Upper lobe of left lung (tissue), 6 donors: Measurements from ENCODE around the gene DAD1. TPM values are rescaled to one million over a fixed set of nuclear protein-coding genes. Genes with fewer than 3 reads are reported as not detected.
"Not testable (repeated sequence)": the region's sequence is repeated elsewhere in the genome, so short reads cannot be mapped to it uniquely, and the experiment has no call there.

ENCODE experiments used
- ATAC-seq, 2 donors: fragments of 200-7000 bp; cut with Tn5 transposase; one replicate each; pipeline ENCODE4 v1.9.1; 2022; ENCODE audit warnings: mild to moderate bottlenecking in 2 of 2, moderate library complexity in 2 of 2; ENCODE audit not compliant: low FRiP score in 2 of 2
- DNase-seq, 2 donors: peaks; one replicate each; pipeline ENCODE4 v3.0.0-alpha.2; 2019 to 2020
- H3K27ac ChIP-seq, 4 donors: fragments of 200-600 bp; sonication (generic); one replicate each; pipeline ENCODE4 v1.5.1; 2016 to 2019
- H3K27me3 ChIP-seq, 4 donors: fragments of 200-600 bp; sonication (generic); one replicate each; pipeline ENCODE4 v1.5.1; 2017 to 2019
- H3K36me3 ChIP-seq, 4 donors: fragments of 200-600 bp; sonication (generic); one replicate each; pipeline ENCODE4 v1.5.1; 2016 to 2019
- H3K4me1 ChIP-seq, 4 donors: fragments of 200-600 bp; sonication (generic); one replicate each; pipeline ENCODE4 v1.5.1; 2018 to 2019
- H3K4me3 ChIP-seq, 4 donors: fragments of 200-600 bp; sonication (generic); one replicate each; pipeline ENCODE4 v1.5.1; 2017 to 2019; ENCODE audit warnings: mild to moderate bottlenecking in 2 of 4, moderate library complexity in 1 of 4
- H3K9me3 ChIP-seq, 4 donors: fragments of 200-600 bp; sonication (generic); one replicate each; pipeline ENCODE4 v1.5.1; 2018 to 2019
- EP300 ChIP-seq, 4 donors: sonication (generic); formaldehyde crosslinking; IDR thresholded peaks; one replicate each; pipeline ENCODE4 v1.5.1; 2017; ENCODE audit warnings: antibody characterized with exemption in 4 of 4, control low read depth in 2 of 4
- POLR2A ChIP-seq, 4 donors: fragments of 450-650 bp; IDR thresholded peaks; one replicate each; pipeline ENCODE4 v1.5.1; 2016 to 2017; ENCODE audit warnings: antibody characterized with exemption in 4 of 4, mild to moderate bottlenecking in 2 of 4
- POLR2AphosphoS5 ChIP-seq, 2 donors: sonication (generic); formaldehyde crosslinking; IDR thresholded peaks; one replicate each; pipeline ENCODE4 v1.5.1; 2017; ENCODE audit warnings: antibody characterized with exemption in 2 of 2
- WGBS, 2 donors: methylation state at CpG; one replicate each; pipeline ENCODE4 v1.1.5; 2017 to 2018; 5-methylcytosine and 5-hydroxymethylcytosine counted together
- total RNA-seq, 6 donors: library from RNA; depleted of rRNA in 4 of 6; stranded (reverse); fragments of >200 nt in 4 of 6; gene quantifications; one replicate each; pipeline versions ENCODE4 v1.1.0 to v1.2.1, GENCODE V29; 2016 to 2021
- TF ChIP-seq, protein P1 (sequence below), 6 experiments: fragments of 450-650 bp in 4 of 6; fragments of 200-600 bp in 2 of 6; sonication (generic) in 2 of 6; IDR thresholded peaks; one replicate each; pipeline ENCODE4 v1.5.1; 2016 to 2019; ENCODE audit warnings: antibody characterized with exemption in 6 of 6
- donor health status: DM: no; HTN: no; CAD: no; lungs with moderate emphysema.
- donor health status: DM: no; HTN: yes; CAD: no; lungs with severe emphysema.

Gene DAD1
- total RNA-seq, 6 donors from 2014 or later = 8.4 to 188 (median 134) TPM

DNA sequence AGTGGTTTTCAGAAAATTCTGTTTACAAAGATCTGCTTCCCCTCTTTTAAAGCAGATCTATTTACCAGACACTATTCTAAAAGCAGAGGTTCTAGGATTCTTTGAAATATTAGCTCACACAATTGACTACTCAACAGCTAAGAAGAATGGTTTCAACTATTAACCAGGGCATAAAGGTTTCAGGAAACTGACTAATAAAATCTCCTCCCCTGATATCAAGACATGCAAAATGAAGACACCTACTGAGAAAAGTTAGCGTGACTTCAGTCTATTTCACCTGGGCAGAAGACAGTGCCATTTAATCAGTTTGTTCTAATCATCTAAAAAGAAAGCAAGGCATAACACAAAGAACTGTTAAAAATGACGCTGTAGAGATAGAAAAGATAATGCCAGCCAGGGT lies 22.2 kb downstream of the DAD1 start:
- DNase-seq (no peak), ATAC-seq (no peak)
- WGBS, 2 donors = 85 to 97% methylated on average over 2 of the region's 2 CpGs
- peak overlapping the region in 2 of 4 donors; percentile 33 to 46 for H3K27ac ChIP-seq
- peaks cover 9 to 30% (median 20%) of the 10 kb centered on the region in 4 donors for H3K4me1 ChIP-seq
- TF ChIP-seq EP300 (IDR thresholded peaks at IDR 0.05) (no peak), POLR2A (IDR thresholded peaks at IDR 0.05) (no peak), POLR2AphosphoS5 (IDR thresholded peaks at IDR 0.05) (no peak)
- TF ChIP-seq, protein P1, sequence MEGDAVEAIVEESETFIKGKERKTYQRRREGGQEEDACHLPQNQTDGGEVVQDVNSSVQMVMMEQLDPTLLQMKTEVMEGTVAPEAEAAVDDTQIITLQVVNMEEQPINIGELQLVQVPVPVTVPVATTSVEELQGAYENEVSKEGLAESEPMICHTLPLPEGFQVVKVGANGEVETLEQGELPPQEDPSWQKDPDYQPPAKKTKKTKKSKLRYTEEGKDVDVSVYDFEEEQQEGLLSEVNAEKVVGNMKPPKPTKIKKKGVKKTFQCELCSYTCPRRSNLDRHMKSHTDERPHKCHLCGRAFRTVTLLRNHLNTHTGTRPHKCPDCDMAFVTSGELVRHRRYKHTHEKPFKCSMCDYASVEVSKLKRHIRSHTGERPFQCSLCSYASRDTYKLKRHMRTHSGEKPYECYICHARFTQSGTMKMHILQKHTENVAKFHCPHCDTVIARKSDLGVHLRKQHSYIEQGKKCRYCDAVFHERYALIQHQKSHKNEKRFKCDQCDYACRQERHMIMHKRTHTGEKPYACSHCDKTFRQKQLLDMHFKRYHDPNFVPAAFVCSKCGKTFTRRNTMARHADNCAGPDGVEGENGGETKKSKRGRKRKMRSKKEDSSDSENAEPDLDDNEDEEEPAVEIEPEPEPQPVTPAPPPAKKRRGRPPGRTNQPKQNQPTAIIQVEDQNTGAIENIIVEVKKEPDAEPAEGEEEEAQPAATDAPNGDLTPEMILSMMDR (IDR thresholded peaks at IDR 0.05) = no peak
- H3K36me3 ChIP-seq = peaks cover 8 to 60% (median 15%) of the 10 kb centered on the region in 4 donors
- H3K4me3 ChIP-seq = no peak overlapping the region
- no peaks in the 10 kb centered on the region for H3K27me3 ChIP-seq
- no peaks in the 10 kb centered on the region for H3K9me3 ChIP-seq

DNA sequence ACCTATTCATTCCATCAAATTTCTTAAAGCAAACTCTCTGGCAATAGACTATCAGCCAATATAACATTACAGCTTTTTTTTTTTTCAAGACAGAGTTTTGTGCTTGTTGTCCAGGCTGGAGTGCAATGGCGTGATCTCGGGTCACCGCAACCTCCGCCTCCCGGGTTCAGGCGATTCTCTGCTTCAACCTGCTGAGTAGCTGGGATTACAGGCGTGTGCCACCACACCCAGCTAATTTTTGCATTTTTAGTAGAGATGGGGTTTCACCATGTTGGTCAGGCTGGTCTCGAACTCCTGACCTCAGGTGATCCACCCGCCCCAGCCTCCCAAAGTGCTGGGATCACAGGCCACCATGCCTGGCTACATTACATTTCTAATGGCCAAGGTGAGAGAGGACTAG lies 22.8 kb downstream of the DAD1 start:
- not testable (repeated sequence) for ATAC-seq, DNase-seq, H3K4me3 ChIP-seq, H3K27me3 ChIP-seq, H3K9me3 ChIP-seq
- H3K4me1 ChIP-seq = peaks cover 15 to 35% (median 26%) of the 10 kb centered on the region in 4 donors
- H3K36me3 ChIP-seq = peaks cover 7 to 54% (median 15%) of the 10 kb centered on the region in 4 donors
- H3K27ac ChIP-seq = peak overlapping the region in 2 of 4 donors; percentile 33 to 46
- 84 to 86% methylated on average over 9 of the region's 9 CpGs for WGBS, 2 donors

DNA sequence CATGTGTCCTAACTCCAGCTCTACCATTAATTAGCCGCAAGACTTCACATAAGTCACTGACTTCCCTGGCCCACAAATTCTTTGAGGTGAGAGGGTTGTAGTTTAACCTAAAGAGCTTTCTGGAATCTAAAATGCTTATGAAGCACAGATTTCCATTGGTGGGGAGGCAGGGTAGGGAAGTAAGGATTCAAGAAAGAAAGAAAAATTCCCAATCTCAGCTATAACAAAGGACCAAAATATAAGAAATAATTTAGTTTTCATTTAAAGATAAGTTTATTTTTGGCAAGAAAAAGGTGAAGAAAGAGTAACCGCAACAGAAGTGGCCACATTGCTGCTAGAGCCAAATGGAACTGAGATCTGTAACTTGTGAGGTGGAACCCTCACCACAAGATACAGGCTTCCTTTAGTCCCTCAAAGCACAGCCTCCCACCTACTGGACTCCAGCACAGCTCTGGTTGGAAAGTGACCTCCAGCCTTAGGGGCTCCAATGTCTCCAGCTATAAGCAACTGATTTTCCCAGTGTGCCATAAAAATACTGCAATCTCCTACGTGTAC lies 23.6 kb downstream of the DAD1 start:
- Histone ChIP-seq H3K27me3 (no peaks in the 10 kb centered on the region), H3K36me3 (peaks cover 7 to 51% (median 15%) of the 10 kb centered on the region in 4 donors), H3K4me1 (peaks cover 23 to 38% (median 31%) of the 10 kb centered on the region in 4 donors), H3K9me3 (no peaks in the 10 kb centered on the region), H3K27ac (peak overlapping the region in 1 of 4 donors; percentile 33), H3K4me3 (no peak overlapping the region)
- TF ChIP-seq POLR2A (IDR thresholded peaks at IDR 0.05) (no peak), EP300 (IDR thresholded peaks at IDR 0.05) (no peak), POLR2AphosphoS5 (IDR thresholded peaks at IDR 0.05) (no peak)
- TF ChIP-seq, protein P1 (IDR thresholded peaks at IDR 0.05) = no peak
- DNase-seq (no peak), ATAC-seq (no peak)
- 77 to 85% methylated on average over 3 of the region's 3 CpGs for WGBS, 2 donors

DNA sequence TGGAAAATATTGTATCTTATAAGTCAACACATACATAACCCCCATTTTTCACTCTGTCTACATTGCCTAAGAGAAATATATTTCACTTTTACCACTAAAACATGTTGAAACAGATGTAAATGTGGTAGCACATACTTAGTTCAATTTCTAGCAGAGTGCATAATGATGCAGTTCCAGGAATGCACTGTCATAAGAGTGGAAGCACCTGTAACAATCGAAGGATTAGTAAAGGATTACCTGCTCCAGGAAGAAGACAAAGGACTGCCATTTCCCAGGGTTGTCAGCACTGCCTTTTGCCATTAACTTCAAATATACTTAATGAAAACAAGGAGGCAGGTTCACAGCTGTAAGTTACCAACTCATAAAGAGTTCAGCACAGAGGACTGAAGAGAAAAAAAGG lies 24.6 kb downstream of the DAD1 start:
- H3K4me1 ChIP-seq = peaks cover 28 to 48% (median 36%) of the 10 kb centered on the region in 4 donors
- H3K27me3 ChIP-seq = no peaks in the 10 kb centered on the region
- DNase-seq = no peak
- WGBS, 2 donors = 55 to 78% methylated on average over 1 of the region's 1 CpG
- no peak overlapping the region for H3K4me3 ChIP-seq
- ATAC-seq = no peak
- no peak overlapping the region for H3K27ac ChIP-seq
- peaks cover 7 to 47% (median 15%) of the 10 kb centered on the region in 4 donors for H3K36me3 ChIP-seq
- no peaks in the 10 kb centered on the region for H3K9me3 ChIP-seq
- no peak for TF ChIP-seq POLR2A (IDR thresholded peaks at IDR 0.05)

DNA sequence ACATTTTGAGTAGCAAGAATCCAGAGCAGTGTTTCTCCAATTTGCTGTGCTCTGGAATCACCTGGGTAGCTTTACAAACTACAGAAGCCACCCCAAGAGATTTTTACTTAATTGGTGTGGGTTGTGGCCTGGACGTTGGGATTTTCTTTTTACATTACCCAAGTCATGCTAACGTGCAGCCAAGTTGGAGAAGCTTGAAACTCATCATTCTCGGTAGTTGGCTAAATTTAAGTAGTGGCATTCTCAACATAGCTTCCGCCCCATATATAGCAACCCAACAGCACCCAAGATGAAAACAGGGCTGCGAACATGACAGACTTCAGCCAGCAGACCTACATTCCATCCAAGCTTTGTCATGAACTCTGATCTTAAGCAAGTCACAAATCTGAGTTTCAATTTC lies 25.0 kb downstream of the DAD1 start:
- no peaks in the 10 kb centered on the region for H3K9me3 ChIP-seq
- no peaks in the 10 kb centered on the region for H3K27me3 ChIP-seq
- ATAC-seq = no peak
- H3K36me3 ChIP-seq = peaks cover 7 to 43% (median 12%) of the 10 kb centered on the region in 4 donors
- H3K27ac ChIP-seq = peak overlapping the region in 1 of 4 donors; percentile 6
- WGBS, 2 donors = 76 to 79% methylated on average over 5 of the region's 5 CpGs
- no peak for DNase-seq
- peaks cover 30 to 47% (median 41%) of the 10 kb centered on the region in 4 donors for H3K4me1 ChIP-seq
- no peak for TF ChIP-seq POLR2AphosphoS5 (IDR thresholded peaks at IDR 0.05)
- TF ChIP-seq POLR2A (IDR thresholded peaks at IDR 0.05) = no peak
- H3K4me3 ChIP-seq = no peak overlapping the region

DNA sequence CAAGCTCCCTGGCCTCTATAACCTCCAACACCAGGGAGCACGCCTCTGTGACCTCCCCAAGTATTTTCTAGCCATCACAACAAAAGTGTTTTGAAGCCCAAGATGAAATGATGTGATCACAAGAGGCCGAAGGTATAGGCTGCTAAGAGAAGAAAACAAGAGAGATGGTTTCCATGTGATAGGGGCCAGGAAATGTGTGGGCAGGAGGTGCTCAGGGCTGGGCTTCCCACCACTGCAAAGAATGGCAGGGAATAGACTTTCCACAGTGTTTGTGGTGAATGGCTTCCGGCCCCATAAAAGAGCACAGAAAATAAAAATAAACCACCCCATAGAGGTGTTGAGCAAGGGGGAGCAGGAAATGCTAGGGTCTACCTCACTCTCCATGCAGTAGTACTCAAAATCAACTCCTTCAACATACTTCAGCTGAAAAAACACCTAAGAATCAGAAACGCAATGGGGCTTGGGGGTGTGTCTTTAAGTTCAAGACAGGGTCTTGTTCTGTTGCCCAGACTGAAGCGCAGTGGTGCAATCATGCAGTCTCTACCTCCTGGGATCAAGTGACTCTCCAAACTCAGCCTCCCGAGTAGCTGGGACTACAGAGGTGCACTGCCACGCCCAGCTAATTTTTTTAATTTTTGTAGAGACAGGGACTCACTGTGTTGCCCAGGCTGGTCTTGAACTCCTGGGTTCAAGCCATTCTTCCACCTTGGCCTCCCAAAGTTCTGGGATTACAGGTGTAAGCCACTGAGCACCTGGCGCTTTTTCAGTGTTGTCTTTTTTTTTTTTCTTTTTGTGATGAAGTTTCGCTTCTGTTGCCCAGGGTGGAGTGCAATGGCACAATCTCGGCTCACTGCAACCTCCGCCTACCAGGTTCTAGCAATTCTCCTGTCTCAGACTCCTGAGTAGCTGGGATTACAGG lies 27.1 kb downstream of the DAD1 start:
- peak; percentile 22 to 70 for ATAC-seq
- TF ChIP-seq, protein P1 (IDR thresholded peaks at IDR 0.05) = no peak
- TF ChIP-seq POLR2A (IDR thresholded peaks at IDR 0.05) (peak in 1 of 4 donors; percentile 20), EP300 (IDR thresholded peaks at IDR 0.05) (peak in 1 of 4 donors; percentile 6), POLR2AphosphoS5 (IDR thresholded peaks at IDR 0.05) (peak in 1 of 2 donors; percentile 21)

More for the DNA sequence above, 27.1 kb downstream of the DAD1 start:
- no peaks in the 10 kb centered on the region for H3K27me3 ChIP-seq
- no peaks in the 10 kb centered on the region for H3K9me3 ChIP-seq
- peaks cover 7 to 31% (median 11%) of the 10 kb centered on the region in 4 donors for H3K36me3 ChIP-seq
- peaks cover 48 to 64% (median 57%) of the 10 kb centered on the region in 4 donors for H3K4me1 ChIP-seq
- H3K27ac ChIP-seq = peak overlapping the region; percentile 50 to 82 (median 70)
- H3K4me3 ChIP-seq = no peak overlapping the region
- 42 to 53% methylated on average over 11 of the region's 11 CpGs for WGBS, 2 donors
- DNase-seq = peak in 1 of 2 donors; percentile 91
